ENCODE measurements around the gene GALNT17.
"Not testable (repeated sequence)": the region's sequence is repeated elsewhere in the genome, so short reads cannot be mapped to it uniquely, and the experiment has no call there.

GALNT17 gene

DNA sequence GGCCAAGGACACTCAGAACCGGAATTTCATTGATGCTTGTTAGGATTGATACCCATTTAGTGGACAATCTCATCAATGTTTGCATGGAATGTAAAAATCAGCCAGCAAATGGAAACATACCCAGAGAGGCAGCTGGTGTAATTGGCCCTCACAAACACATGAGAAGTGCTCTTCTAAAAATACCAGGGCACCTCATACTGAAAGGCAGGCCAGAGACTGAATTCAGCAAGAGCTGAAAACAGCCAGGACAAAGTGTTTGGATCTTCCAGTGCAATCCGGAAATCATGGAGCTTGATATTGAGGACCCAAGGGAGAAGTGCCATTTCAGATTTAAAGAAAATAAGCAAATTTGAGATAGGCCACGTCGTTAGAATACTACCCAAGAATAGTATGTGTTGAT, 498.6 kb downstream of the GALNT17 start:
- Histone ChIP-seq H3K79me2 (ENCODE audit: insufficient read depth, low read length) (no peaks in the 10 kb centered on the region), H3K9ac (ENCODE audit: low read depth, low read length) (no peak overlapping the region), H3K4me2 (ENCODE audit: insufficient read depth, low read length) (no peak overlapping the region), H3K4me3 (ENCODE audit: low read depth in 1 of 2, low read length in 2 of 2) (no peak overlapping the region), H3K9me3 (ENCODE audit: insufficient read depth, low read length, severe bottlenecking) (no peaks in the 10 kb centered on the region), H3K4me1 (ENCODE audit: insufficient read depth, low read length) (no peaks in the 10 kb centered on the region), H3K36me3 (ENCODE audit: insufficient read depth, low read length) (no peaks in the 10 kb centered on the region), H2AFZ (ENCODE audit: low read depth, low read length) (no peak overlapping the region), H3K27me3 (ENCODE audit: insufficient read depth, low read length, poor library complexity) (no peaks in the 10 kb centered on the region), H4K20me1 (ENCODE audit: insufficient read depth, low read length) (no peaks in the 10 kb centered on the region), H3K27ac (ENCODE audit: low read length) (no peak overlapping the region)
- ATAC-seq (ENCODE audit: insufficient read depth, low read depth) = no peak
- no peak for DNase-seq
- TF ChIP-seq, protein P1, sequence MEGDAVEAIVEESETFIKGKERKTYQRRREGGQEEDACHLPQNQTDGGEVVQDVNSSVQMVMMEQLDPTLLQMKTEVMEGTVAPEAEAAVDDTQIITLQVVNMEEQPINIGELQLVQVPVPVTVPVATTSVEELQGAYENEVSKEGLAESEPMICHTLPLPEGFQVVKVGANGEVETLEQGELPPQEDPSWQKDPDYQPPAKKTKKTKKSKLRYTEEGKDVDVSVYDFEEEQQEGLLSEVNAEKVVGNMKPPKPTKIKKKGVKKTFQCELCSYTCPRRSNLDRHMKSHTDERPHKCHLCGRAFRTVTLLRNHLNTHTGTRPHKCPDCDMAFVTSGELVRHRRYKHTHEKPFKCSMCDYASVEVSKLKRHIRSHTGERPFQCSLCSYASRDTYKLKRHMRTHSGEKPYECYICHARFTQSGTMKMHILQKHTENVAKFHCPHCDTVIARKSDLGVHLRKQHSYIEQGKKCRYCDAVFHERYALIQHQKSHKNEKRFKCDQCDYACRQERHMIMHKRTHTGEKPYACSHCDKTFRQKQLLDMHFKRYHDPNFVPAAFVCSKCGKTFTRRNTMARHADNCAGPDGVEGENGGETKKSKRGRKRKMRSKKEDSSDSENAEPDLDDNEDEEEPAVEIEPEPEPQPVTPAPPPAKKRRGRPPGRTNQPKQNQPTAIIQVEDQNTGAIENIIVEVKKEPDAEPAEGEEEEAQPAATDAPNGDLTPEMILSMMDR (IDR thresholded peaks at IDR 0.05; ENCODE audit: borderline replicate concordance, extremely low read depth, low read length, poor library complexity, severe bottlenecking) = no peak
- TF ChIP-seq EZH2 (IDR thresholded peaks at IDR 0.05; ENCODE audit: borderline replicate concordance, low read depth, low read length, severe bottlenecking) = no peak

DNA sequence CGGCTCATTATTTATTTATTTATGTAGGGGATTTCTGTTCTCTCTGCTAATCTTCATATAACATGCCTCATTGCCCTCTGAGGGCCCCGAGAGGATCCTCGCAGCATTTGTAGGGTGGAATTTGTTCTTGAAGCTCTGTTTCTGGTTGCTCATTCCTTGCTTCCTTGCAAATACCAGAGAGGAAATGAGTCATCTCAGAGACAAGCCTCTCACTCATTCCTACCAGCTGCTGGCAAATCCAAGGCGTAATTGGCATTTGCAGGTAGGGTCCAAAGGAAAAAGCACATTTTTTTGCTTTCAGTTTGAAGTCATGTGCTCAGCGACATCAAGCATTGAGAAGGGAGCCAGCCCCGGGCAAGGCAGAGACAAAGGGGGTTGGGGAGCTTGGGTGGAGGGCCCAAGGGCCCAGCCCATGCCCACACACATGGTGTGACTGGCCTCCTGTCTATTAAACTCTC, 501.6 kb downstream of the GALNT17 start:
- Histone ChIP-seq H3K4me2 (ENCODE audit: insufficient read depth, low read length) (no peak overlapping the region), H3K9ac (ENCODE audit: low read depth, low read length) (no peak overlapping the region), H3K4me1 (ENCODE audit: insufficient read depth, low read length) (no peaks in the 10 kb centered on the region), H3K36me3 (ENCODE audit: insufficient read depth, low read length) (no peaks in the 10 kb centered on the region), H3K27ac (ENCODE audit: low read length) (no peak overlapping the region), H3K4me3 (ENCODE audit: low read depth in 1 of 2, low read length in 2 of 2) (no peak overlapping the region), H2AFZ (ENCODE audit: low read depth, low read length) (no peak overlapping the region), H3K79me2 (ENCODE audit: insufficient read depth, low read length) (no peaks in the 10 kb centered on the region), H4K20me1 (ENCODE audit: insufficient read depth, low read length) (no peaks in the 10 kb centered on the region), H3K27me3 (ENCODE audit: insufficient read depth, low read length, poor library complexity) (no peaks in the 10 kb centered on the region), H3K9me3 (ENCODE audit: insufficient read depth, low read length, severe bottlenecking) (no peaks in the 10 kb centered on the region)
- TF ChIP-seq, protein P1 (IDR thresholded peaks at IDR 0.05; ENCODE audit: borderline replicate concordance, extremely low read depth, low read length, poor library complexity, severe bottlenecking) = no peak
- no peak for TF ChIP-seq EZH2 (IDR thresholded peaks at IDR 0.05; ENCODE audit: borderline replicate concordance, low read depth, low read length, severe bottlenecking)
- no peak for DNase-seq
- ATAC-seq (ENCODE audit: insufficient read depth, low read depth) = no peak

DNA sequence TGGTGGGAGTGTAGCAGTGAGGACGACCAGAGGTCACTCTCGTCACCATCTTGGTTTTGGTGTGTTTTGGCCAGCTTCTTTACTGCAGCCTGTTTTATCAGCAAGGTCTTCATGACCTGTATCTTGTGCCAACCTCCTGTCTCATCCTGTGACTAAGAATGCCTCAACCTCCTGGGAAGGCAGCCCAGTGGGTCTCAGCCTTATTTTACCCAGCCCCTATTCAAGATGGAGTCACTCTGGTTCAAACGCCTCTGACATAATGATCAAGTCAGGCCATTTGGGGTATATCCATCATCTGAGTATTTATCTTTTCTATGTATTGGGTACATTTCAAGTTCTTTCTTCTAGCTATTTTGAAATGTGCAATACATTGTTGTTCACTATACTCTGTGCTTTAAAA, 503.9 kb downstream of the GALNT17 start:
- not testable (repeated sequence) for H3K9me3 ChIP-seq (ENCODE audit: insufficient read depth, low read length, severe bottlenecking); H3K9ac ChIP-seq (ENCODE audit: low read depth, low read length); ATAC-seq (ENCODE audit: insufficient read depth, low read depth); DNase-seq; H3K27me3 ChIP-seq (ENCODE audit: insufficient read depth, low read length, poor library complexity); H3K4me1 ChIP-seq (ENCODE audit: insufficient read depth, low read length); H3K4me2 ChIP-seq (ENCODE audit: insufficient read depth, low read length); H3K79me2 ChIP-seq (ENCODE audit: insufficient read depth, low read length); H3K36me3 ChIP-seq (ENCODE audit: insufficient read depth, low read length); H3K27ac ChIP-seq (ENCODE audit: low read length); H4K20me1 ChIP-seq (ENCODE audit: insufficient read depth, low read length); H2AFZ ChIP-seq (ENCODE audit: low read depth, low read length); H3K4me3 ChIP-seq (ENCODE audit: low read depth in 1 of 2, low read length in 2 of 2)

DNA sequence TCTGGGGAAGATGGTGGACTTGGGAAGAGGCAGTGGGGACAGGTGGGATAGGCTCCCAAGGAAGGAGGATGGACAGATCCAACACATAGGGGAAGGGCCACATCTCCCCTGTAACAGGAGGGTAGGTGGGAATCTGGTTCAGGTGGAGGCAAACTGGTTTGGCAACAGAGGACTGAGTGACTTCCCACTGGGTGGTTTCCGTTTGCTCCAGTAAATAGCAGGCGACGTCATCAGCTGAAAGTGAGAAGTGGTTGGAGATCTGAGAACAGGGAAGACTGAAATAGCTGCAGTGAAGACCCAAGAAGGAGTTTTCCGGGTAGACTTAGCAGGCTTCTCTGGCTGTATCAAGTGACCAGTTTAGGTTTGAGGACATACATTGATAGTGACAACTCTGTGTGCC, 504.4 kb downstream of the GALNT17 start:
- Histone ChIP-seq H3K27ac (ENCODE audit: low read length) (no peak overlapping the region), H3K9me3 (ENCODE audit: insufficient read depth, low read length, severe bottlenecking) (no peaks in the 10 kb centered on the region), H3K79me2 (ENCODE audit: insufficient read depth, low read length) (no peaks in the 10 kb centered on the region), H3K4me1 (ENCODE audit: insufficient read depth, low read length) (no peaks in the 10 kb centered on the region), H3K9ac (ENCODE audit: low read depth, low read length) (no peak overlapping the region), H3K27me3 (ENCODE audit: insufficient read depth, low read length, poor library complexity) (peaks cover 3% of the 10 kb centered on the region), H2AFZ (ENCODE audit: low read depth, low read length) (no peak overlapping the region), H3K36me3 (ENCODE audit: insufficient read depth, low read length) (no peaks in the 10 kb centered on the region), H3K4me2 (ENCODE audit: insufficient read depth, low read length) (no peak overlapping the region), H3K4me3 (ENCODE audit: low read depth in 1 of 2, low read length in 2 of 2) (no peak overlapping the region), H4K20me1 (ENCODE audit: insufficient read depth, low read length) (no peaks in the 10 kb centered on the region)
- DNase-seq (no peak), ATAC-seq (ENCODE audit: insufficient read depth, low read depth) (no peak)
- no peak for TF ChIP-seq EZH2 (IDR thresholded peaks at IDR 0.05; ENCODE audit: borderline replicate concordance, low read depth, low read length, severe bottlenecking)
- TF ChIP-seq, protein P1 (IDR thresholded peaks at IDR 0.05; ENCODE audit: borderline replicate concordance, extremely low read depth, low read length, poor library complexity, severe bottlenecking) = no peak

Data from DND-41 (cell line).